Cardiac fibroblast (primary cell): Measurements from ENCODE around the gene MX1.

Source experiments
- DNase-seq, 2 donors: peaks; one replicate each; pipeline versions ENCODE4 v3.0.0 to v3.0.0-alpha.2; 2010; ENCODE audit warnings: low read depth in 2 of 2
- H3K4me3 ChIP-seq, 2 donors: replicated peaks in 1 of 2; 1 replicate in 1 of 2; 2 replicates in 1 of 2; pipeline ENCODE4 v1.5.1; 2011; ENCODE audit warnings: low read depth in 2 of 2, low read length in 2 of 2, mild to moderate bottlenecking in 2 of 2, moderate library complexity in 1 of 2
- TF ChIP-seq, protein P1 (sequence below): IDR thresholded peaks from one replicate; pipeline ENCODE4 v1.5.1; 2011; ENCODE audit warnings: low read depth, mild to moderate bottlenecking, low read length, inconsistent platforms

The MX1 gene

GRCh38 chr21:41489329-41489728 lies 63.3 kb downstream of the MX1 start:
- TF ChIP-seq, protein P1, sequence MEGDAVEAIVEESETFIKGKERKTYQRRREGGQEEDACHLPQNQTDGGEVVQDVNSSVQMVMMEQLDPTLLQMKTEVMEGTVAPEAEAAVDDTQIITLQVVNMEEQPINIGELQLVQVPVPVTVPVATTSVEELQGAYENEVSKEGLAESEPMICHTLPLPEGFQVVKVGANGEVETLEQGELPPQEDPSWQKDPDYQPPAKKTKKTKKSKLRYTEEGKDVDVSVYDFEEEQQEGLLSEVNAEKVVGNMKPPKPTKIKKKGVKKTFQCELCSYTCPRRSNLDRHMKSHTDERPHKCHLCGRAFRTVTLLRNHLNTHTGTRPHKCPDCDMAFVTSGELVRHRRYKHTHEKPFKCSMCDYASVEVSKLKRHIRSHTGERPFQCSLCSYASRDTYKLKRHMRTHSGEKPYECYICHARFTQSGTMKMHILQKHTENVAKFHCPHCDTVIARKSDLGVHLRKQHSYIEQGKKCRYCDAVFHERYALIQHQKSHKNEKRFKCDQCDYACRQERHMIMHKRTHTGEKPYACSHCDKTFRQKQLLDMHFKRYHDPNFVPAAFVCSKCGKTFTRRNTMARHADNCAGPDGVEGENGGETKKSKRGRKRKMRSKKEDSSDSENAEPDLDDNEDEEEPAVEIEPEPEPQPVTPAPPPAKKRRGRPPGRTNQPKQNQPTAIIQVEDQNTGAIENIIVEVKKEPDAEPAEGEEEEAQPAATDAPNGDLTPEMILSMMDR = no peak
- no peak overlapping the region for H3K4me3 ChIP-seq

GRCh38 chr21:41490330-41490729 lies 64.3 kb downstream of the MX1 start:
- no peak overlapping the region for H3K4me3 ChIP-seq
- no peak for DNase-seq
- TF ChIP-seq, protein P1 = no peak

More at GRCh38 chr21:41489329-41489728, 63.3 kb downstream of the MX1 start:
- DNase-seq = no peak

DNA sequence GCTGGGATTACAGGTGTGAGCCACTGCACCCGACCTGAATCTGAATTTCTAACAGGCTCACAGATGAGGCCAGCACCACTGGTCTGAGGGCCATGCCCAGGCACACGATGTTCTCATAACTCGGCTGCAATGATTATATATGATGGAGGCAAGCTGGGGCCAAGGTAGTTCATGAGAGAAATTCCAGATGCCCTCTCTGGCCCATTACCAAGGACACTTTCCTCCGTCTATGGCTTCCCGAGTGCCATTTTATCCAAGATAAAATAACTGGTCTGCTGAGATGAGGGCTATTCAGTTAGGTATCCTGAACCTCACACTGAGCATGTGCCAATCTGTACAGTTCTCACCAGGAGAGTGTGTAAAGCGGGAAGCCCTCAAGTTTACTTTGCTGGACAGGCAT lies 65.4 kb downstream of the MX1 start:
- no peak overlapping the region for H3K4me3 ChIP-seq
- DNase-seq = no peak
- TF ChIP-seq, protein P1 = no peak

- TF ChIP-seq, protein P1 = no peak
- no peak overlapping the region for H3K4me3 ChIP-seq
- no peak for DNase-seq
These were observed 68.2 kb downstream of the MX1 start for GRCh38 chr21:41494242-41494641.

DNA sequence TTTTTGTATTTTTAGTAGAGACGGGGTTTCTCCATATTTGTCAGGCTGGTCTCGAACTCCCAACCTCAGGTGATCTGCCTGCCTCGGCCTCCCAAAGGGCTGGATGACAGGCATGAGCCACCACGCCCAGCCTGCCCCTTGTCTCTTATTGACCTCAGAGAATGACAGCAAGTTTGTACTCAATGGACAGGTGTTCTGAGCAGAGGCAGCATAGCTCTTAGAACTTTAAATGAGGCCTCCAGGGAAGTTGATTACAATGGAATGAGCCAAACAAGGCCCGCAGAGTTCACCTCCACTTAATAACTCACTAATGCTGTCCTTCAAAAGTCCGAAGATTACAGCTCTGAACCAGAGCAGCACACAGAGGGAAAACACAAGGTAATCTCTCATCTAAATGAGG lies 71.0 kb downstream of the MX1 start:
- no peak for DNase-seq
- TF ChIP-seq, protein P1 = no peak
- H3K4me3 ChIP-seq = no peak overlapping the region

GRCh38 chr21:41497788-41498187 lies 71.7 kb downstream of the MX1 start:
- TF ChIP-seq, protein P1 = no peak
- no peak overlapping the region for H3K4me3 ChIP-seq
- DNase-seq = no peak

- TF ChIP-seq, protein P1 = no peak
- DNase-seq = no peak
- H3K4me3 ChIP-seq = no peak overlapping the region
These were observed 73.9 kb downstream of the MX1 start for GRCh38 chr21:41499920-41500319.
